HG02588 (cell line): ENCODE measurements around the gene MARCHF3.
A peak's percentile ranks its signal among the peaks of the same experiment; 100 is the strongest.
"Not testable (repeated sequence)": the region's sequence is repeated elsewhere in the genome, so short reads cannot be mapped to it uniquely, and the experiment has no call there.

ENCODE experiments used
- ATAC-seq: cut with Tn5 transposase; IDR thresholded peaks from one replicate; pipeline ENCODE4 v1.9.1; 2021; ENCODE audit warnings: mild to moderate bottlenecking, moderate library complexity; ENCODE audit not compliant: unreplicated experiment

MARCHF3 gene

GRCh38 chr5:127030259-127031146, at the start of gene MARCHF3:
MARCHF3 (minus strand) TSS chr5:127030558; CDS start chr5:126918171, 112,387 bp downstream.
- peak; percentile 96 for ATAC-seq

- ATAC-seq, result no peak
Observed at GRCh38 chr5:127079994-127080491, 49.7 kb upstream of the MARCHF3 start.

- no peak for ATAC-seq
Observed at GRCh38 chr5:127077366-127077765, 47.0 kb upstream of the MARCHF3 start.

GRCh38 chr5:127076315-127077129, 46.2 kb upstream of the MARCHF3 start:
- no peak for ATAC-seq

- ATAC-seq, result no peak
Observed at GRCh38 chr5:127074466-127074865, 44.1 kb upstream of the MARCHF3 start.

GRCh38 chr5:127072861-127073846, 42.8 kb upstream of the MARCHF3 start, which contains the start of gene C5orf63:
C5orf63 (minus strand) TSS chr5:127073502; CDS start chr5:127058995, 14,507 bp downstream.
- ATAC-seq, result peak; percentile 99

- ATAC-seq, result no peak
Observed at GRCh38 chr5:127070243-127070642, 39.9 kb upstream of the MARCHF3 start.

- ATAC-seq, result no peak
Observed at GRCh38 chr5:127068493-127069214, 38.3 kb upstream of the MARCHF3 start.

GRCh38 chr5:127066721-127067120, 36.4 kb upstream of the MARCHF3 start:
- no peak for ATAC-seq

GRCh38 chr5:127064253-127064840, 34.0 kb upstream of the MARCHF3 start:
- no peak for ATAC-seq

- ATAC-seq, result no peak
Observed at GRCh38 chr5:127063257-127063913, 33.0 kb upstream of the MARCHF3 start.

- ATAC-seq, result no peak
Observed at GRCh38 chr5:127061956-127062355, 31.6 kb upstream of the MARCHF3 start.

- no peak for ATAC-seq
Observed at GRCh38 chr5:127061537-127061936, 31.2 kb upstream of the MARCHF3 start.

GRCh38 chr5:127060470-127060985, 30.2 kb upstream of the MARCHF3 start:
- ATAC-seq, result no peak

GRCh38 chr5:127056896-127057295, 26.5 kb upstream of the MARCHF3 start:
- ATAC-seq, result no peak

- no peak for ATAC-seq
Observed at GRCh38 chr5:127055880-127056653, 25.7 kb upstream of the MARCHF3 start.

- ATAC-seq, result not testable (repeated sequence)
Observed at GRCh38 chr5:127053551-127053950, 23.2 kb upstream of the MARCHF3 start.

- no peak for ATAC-seq
Observed at GRCh38 chr5:127053049-127053448, 22.7 kb upstream of the MARCHF3 start.
